ENCODE data around the gene TBC1D22A. TPM values are rescaled to one million over a fixed set of nuclear protein-coding genes. Genes with fewer than 3 reads are reported as not detected.
A peak's percentile ranks its signal among the peaks of the same experiment; 100 is the strongest.

Gene TBC1D22A
- total RNA-seq, 4 donors from 2014 or later, result 42.6 to 70.4 (median 55.1) TPM

- TF ChIP-seq, protein P1, sequence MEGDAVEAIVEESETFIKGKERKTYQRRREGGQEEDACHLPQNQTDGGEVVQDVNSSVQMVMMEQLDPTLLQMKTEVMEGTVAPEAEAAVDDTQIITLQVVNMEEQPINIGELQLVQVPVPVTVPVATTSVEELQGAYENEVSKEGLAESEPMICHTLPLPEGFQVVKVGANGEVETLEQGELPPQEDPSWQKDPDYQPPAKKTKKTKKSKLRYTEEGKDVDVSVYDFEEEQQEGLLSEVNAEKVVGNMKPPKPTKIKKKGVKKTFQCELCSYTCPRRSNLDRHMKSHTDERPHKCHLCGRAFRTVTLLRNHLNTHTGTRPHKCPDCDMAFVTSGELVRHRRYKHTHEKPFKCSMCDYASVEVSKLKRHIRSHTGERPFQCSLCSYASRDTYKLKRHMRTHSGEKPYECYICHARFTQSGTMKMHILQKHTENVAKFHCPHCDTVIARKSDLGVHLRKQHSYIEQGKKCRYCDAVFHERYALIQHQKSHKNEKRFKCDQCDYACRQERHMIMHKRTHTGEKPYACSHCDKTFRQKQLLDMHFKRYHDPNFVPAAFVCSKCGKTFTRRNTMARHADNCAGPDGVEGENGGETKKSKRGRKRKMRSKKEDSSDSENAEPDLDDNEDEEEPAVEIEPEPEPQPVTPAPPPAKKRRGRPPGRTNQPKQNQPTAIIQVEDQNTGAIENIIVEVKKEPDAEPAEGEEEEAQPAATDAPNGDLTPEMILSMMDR (IDR thresholded peaks at IDR 0.05), result no peak
- no peak for TF ChIP-seq POLR2A (IDR thresholded peaks at IDR 0.05)
- Histone ChIP-seq H3K27ac (no peak overlapping the region), H3K4me1 (no peaks in the 10 kb centered on the region), H3K9me3 (no peaks in the 10 kb centered on the region), H3K27me3 (no peaks in the 10 kb centered on the region), H3K4me3 (no peak overlapping the region), H3K36me3 (peaks cover 0 to 50% (median 0%) of the 10 kb centered on the region in 3 donors)
- DNase-seq, result peak in 2 of 3 donors; percentile 32 to 39
Observed at GRCh38 chr22:47063071-47063509, 300.6 kb downstream of the TBC1D22A start.

DNA sequence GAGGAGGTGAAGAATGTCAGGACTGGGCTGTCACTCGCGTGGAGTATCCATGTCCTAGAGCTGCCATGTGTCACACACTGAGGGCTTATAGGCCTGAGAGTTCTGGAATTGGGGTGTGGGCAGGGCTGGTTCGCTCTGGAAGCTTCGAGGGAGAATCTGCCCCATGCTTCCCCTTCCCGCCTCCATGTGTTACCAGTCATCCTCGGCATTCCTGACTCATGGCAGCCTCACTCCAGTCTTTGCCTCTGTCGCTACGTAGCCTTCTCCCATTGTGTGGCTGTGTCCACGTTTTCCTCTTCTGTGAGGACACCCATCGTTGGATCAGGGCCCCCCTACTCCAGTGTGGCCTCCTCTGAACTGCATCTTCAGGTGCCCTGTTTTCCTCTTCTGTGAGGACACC lies 301.2 kb downstream of the TBC1D22A start:
- Histone ChIP-seq H3K4me3 (no peak overlapping the region), H3K9me3 (no peaks in the 10 kb centered on the region), H3K27ac (no peak overlapping the region), H3K36me3 (peaks cover 0 to 50% (median 0%) of the 10 kb centered on the region in 3 donors), H3K27me3 (no peaks in the 10 kb centered on the region), H3K4me1 (no peaks in the 10 kb centered on the region)
- TF ChIP-seq, protein P1 (IDR thresholded peaks at IDR 0.05), result no peak
- TF ChIP-seq POLR2A (IDR thresholded peaks at IDR 0.05), result no peak
- DNase-seq, result no peak

DNA sequence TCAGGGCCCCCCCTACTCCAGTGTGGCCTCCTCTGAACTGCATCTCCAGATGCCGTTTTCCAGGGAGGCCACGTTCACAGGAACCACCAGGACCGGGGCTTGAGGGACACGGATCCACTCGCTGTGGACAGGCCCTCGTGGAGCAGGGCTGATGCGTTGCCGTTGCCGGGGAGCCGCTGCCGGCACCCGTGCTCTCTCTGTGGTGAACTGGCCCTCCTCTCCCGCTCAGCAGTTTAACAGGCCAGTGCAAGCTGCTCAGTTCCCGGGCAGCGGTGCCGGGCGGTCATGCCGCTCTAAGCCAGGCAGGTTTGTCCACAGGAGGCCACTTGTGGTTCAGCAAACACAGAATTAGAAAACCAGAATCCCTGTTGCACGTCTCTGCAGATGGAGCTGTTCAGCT lies 301.6 kb downstream of the TBC1D22A start:
- H3K27ac ChIP-seq, result no peak overlapping the region
- no peaks in the 10 kb centered on the region for H3K27me3 ChIP-seq
- no peak overlapping the region for H3K4me3 ChIP-seq
- DNase-seq, result peak in 2 of 3 donors; percentile 34 to 40
- no peaks in the 10 kb centered on the region for H3K4me1 ChIP-seq
- peaks cover 0 to 50% (median 0%) of the 10 kb centered on the region in 3 donors for H3K36me3 ChIP-seq
- TF ChIP-seq, protein P1 (IDR thresholded peaks at IDR 0.05), result no peak
- no peak for TF ChIP-seq POLR2A (IDR thresholded peaks at IDR 0.05)
- no peaks in the 10 kb centered on the region for H3K9me3 ChIP-seq

GRCh38 chr22:47064416-47064815 lies 302.0 kb downstream of the TBC1D22A start:
- no peaks in the 10 kb centered on the region for H3K4me1 ChIP-seq
- H3K4me3 ChIP-seq, result no peak overlapping the region
- H3K36me3 ChIP-seq, result peaks cover 0 to 50% (median 0%) of the 10 kb centered on the region in 3 donors
- peak in 1 of 3 donors; percentile 5 for DNase-seq
- TF ChIP-seq POLR2A (IDR thresholded peaks at IDR 0.05), result no peak
- TF ChIP-seq, protein P1 (IDR thresholded peaks at IDR 0.05), result no peak
- no peak overlapping the region for H3K27ac ChIP-seq
- no peaks in the 10 kb centered on the region for H3K9me3 ChIP-seq
- H3K27me3 ChIP-seq, result no peaks in the 10 kb centered on the region

DNA sequence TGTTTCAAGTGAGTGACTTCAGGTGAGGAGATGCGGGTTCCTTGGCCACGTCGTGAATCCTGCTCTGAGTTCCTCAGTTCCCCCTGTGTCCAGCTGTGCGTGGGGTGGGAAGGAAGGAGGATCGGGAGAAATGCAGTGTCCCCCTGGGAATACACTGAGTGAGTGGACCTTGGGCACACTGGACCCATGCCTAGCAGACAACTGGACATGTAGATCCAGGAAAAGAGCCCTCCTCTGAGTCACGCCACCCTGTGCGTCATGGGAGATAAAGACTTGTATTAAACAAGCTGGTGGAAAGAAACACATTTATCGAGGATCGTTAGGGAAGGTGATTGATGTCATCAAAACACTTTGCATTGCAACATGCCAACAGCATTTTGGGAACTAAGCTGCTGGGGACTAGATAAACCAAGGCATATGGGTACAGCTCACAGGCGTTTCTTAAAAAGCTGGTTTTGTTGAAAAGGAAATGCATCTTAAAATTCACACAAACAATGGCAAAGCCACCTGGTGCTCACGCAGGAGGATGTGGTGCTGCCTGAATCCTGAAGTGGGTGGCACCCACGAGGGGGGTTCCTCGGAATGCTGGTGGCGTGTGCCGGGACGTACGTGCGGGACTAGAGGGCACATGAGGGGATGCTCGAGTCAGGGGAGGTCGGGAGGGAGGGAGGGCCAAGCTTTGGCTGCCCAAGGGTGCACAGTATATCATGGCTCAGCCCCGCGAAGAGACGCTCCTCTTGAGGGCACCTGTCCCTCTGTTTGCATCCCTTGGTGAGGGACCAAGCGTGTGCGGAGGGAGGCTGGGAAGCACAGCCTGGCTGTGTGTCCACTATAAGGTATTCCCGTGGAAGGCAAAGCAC lies 303.5 kb downstream of the TBC1D22A start:
- H3K4me1 ChIP-seq, result no peaks in the 10 kb centered on the region
- no peak overlapping the region for H3K4me3 ChIP-seq
- no peaks in the 10 kb centered on the region for H3K9me3 ChIP-seq
- TF ChIP-seq, protein P1 (IDR thresholded peaks at IDR 0.05), result no peak
- no peak for TF ChIP-seq POLR2A (IDR thresholded peaks at IDR 0.05)
- no peak overlapping the region for H3K27ac ChIP-seq
- peak in 2 of 3 donors; percentile 36 to 38 for DNase-seq
- no peaks in the 10 kb centered on the region for H3K27me3 ChIP-seq
- peaks cover 0 to 36% (median 0%) of the 10 kb centered on the region in 3 donors for H3K36me3 ChIP-seq

All from Peyer's patch (tissue), 4 donors.